Prostate gland (tissue), 2 donors: ENCODE results near the gene SCN5A. TPM values are rescaled to one million over a fixed set of nuclear protein-coding genes. Genes with fewer than 3 reads are reported as not detected.
"Not testable (repeated sequence)": the region's sequence is repeated elsewhere in the genome, so short reads cannot be mapped to it uniquely, and the experiment has no call there.

Experiments
- DNase-seq: peaks from one replicate; pipeline ENCODE4 v3.0.0-alpha.2; 2019; ENCODE audit warnings: low spot score
- H3K27ac ChIP-seq, 2 donors: fragments of 200-600 bp; sonication (generic); 2 replicates each; pipeline ENCODE4 v1.5.1; 2017 to 2019
- H3K27me3 ChIP-seq: fragments of 200-600 bp; sonication (generic); replicated peaks from 2 replicates; pipeline ENCODE4 v1.5.1; 2019; ENCODE audit not compliant: insufficient read depth
- H3K36me3 ChIP-seq, 2 donors: fragments of 200-600 bp; sonication (generic); 1 replicate in 1 of 2; 2 replicates in 1 of 2; pipeline versions ENCODE4 v1.5.1 to v1.8.1; 2017 to 2019
- H3K4me1 ChIP-seq: fragments of 200-600 bp; sonication (generic); replicated peaks from 2 replicates; pipeline ENCODE4 v1.5.1; 2019
- H3K4me3 ChIP-seq, 2 donors: fragments of 200-600 bp; sonication (generic); 2 replicates each; pipeline ENCODE4 v1.5.1; 2017 to 2019
- H3K9me3 ChIP-seq: fragments of 200-600 bp; sonication (generic); 2 replicates; pipeline ENCODE4 v1.5.1; 2017
- POLR2A ChIP-seq: fragments of 450-650 bp; IDR thresholded peaks from one replicate; pipeline ENCODE4 v1.6.1; 2016; ENCODE audit warnings: antibody characterized with exemption, mild to moderate bottlenecking
- POLR2AphosphoS5 ChIP-seq: sonication (generic); formaldehyde crosslinking; IDR thresholded peaks from one replicate; pipeline ENCODE4 v1.6.1; 2017; ENCODE audit warnings: antibody characterized with exemption
- WGBS: methylation state at CpG from one replicate; pipeline ENCODE4 v1.1.5; 2018; 5-methylcytosine and 5-hydroxymethylcytosine counted together
- intact Hi-C: fragments of 100-400 bp; cut with DNase I; formaldehyde crosslinking; loops from one replicate; pipeline ENCODE4 v1.14.2; 2022
- total RNA-seq, 2 donors: library from RNA; depleted of rRNA; stranded (reverse); fragments of >200 nt; gene quantifications; one replicate each; pipeline ENCODE4 v1.1.0, GENCODE V29; 2016
- TF ChIP-seq, protein P1 (sequence below), 4 experiments: fragments of 200-600 bp in 2 of 4; fragments of 450-650 bp in 2 of 4; sonication (generic) in 2 of 4; IDR thresholded peaks; 1 replicate in 3 of 4; 2 replicates in 1 of 4; pipeline ENCODE4 v1.5.1; 2016 to 2019; ENCODE audit warnings: antibody characterized with exemption in 4 of 4, mild to moderate bottlenecking in 2 of 4, moderate library complexity in 2 of 4

The SCN5A gene
- total RNA-seq, 2 donors from 2014 or later, result 0.23 to 1.5 TPM

DNA sequence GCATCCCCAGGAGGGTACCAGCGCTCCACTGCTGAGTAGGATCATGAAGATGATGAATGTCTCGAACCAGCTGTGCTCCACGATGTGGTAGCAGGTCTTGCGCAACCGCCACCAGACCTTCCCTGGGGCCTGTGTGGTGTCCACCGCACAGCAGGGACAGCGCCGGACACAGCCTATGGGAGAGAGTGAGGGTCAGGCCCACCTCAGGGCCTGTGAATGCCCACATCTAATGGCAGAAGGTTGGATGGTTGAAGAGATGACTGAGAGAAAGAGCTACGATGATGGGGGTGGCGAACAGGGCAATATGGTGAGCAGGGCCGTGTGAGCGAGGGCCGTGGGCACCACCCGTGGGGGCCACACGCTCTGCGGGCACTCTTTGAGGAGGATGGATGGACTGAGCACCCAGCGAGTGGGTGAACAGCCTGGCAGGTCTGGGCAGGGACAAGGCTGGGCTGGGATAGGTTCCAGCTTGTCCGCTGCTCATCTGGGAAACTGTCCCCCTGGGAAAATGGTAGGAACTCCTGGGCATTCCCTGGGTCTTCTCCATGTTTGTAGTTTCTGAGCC lies 74.1 kb downstream of the SCN5A start:
- intact Hi-C loops, result no loop called here
- no peaks in the 10 kb centered on the region for H3K4me1 ChIP-seq
- H3K9me3 ChIP-seq, result no peaks in the 10 kb centered on the region
- TF ChIP-seq, protein P1, sequence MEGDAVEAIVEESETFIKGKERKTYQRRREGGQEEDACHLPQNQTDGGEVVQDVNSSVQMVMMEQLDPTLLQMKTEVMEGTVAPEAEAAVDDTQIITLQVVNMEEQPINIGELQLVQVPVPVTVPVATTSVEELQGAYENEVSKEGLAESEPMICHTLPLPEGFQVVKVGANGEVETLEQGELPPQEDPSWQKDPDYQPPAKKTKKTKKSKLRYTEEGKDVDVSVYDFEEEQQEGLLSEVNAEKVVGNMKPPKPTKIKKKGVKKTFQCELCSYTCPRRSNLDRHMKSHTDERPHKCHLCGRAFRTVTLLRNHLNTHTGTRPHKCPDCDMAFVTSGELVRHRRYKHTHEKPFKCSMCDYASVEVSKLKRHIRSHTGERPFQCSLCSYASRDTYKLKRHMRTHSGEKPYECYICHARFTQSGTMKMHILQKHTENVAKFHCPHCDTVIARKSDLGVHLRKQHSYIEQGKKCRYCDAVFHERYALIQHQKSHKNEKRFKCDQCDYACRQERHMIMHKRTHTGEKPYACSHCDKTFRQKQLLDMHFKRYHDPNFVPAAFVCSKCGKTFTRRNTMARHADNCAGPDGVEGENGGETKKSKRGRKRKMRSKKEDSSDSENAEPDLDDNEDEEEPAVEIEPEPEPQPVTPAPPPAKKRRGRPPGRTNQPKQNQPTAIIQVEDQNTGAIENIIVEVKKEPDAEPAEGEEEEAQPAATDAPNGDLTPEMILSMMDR (IDR thresholded peaks at IDR 0.05), result no peak
- no peak for TF ChIP-seq POLR2AphosphoS5
- no peak for TF ChIP-seq POLR2A
- no peaks in the 10 kb centered on the region for H3K36me3 ChIP-seq
- no peaks in the 10 kb centered on the region for H3K27me3 ChIP-seq
- no peak for DNase-seq
- no peak overlapping the region for H3K4me3 ChIP-seq
- no peak overlapping the region for H3K27ac ChIP-seq
- WGBS, result 87% methylated on average over 18 of the region's 18 CpGs

DNA sequence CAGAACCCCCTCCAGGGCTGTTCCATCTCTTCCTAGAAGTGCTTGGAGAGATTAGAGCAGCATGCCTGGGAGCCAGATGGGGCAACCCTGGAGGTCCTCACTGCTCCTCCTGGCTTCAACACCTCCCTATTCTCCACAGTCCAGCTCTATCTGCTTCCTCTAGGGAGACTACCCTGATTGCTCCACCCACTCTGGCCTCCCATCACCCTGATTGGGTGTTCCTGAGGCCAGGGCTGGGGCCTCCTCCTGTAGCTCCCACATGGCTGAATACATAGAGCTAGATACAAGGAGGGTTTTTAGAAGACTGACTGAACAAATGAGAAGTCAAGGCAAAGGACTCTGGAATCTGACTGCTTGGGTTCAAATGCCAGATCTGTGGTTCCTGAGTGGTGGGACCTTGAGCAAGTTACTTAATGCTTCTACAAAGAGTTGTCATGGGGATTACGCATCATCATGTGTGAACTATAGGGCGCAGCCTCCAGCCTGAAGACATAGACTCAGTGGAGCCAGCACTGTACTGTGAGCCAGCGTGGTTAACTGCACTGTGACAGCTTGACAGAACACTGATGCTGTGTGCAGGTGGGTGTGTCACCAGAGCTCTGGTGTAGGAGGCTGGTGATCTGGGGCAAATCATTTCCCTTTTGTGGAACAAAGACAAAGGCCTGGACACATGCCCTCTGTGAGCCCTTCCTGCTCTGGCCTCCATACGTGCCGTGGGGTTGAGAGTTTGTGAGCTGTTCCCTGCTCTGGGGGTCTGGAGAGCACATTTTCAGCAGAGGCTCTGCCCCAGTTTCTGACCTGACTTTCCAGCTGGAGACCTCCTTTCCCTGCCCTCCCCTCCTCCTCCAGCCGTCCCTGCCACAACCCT lies 74.8 kb downstream of the SCN5A start:
- H3K36me3 ChIP-seq, result no peaks in the 10 kb centered on the region
- no peak overlapping the region for H3K27ac ChIP-seq
- H3K9me3 ChIP-seq, result no peaks in the 10 kb centered on the region
- H3K27me3 ChIP-seq, result no peaks in the 10 kb centered on the region
- H3K4me1 ChIP-seq, result no peaks in the 10 kb centered on the region
- H3K4me3 ChIP-seq, result no peak overlapping the region
- intact Hi-C loops, result no loop called here
- TF ChIP-seq POLR2AphosphoS5 (no peak), POLR2A (no peak)
- TF ChIP-seq, protein P1 (IDR thresholded peaks at IDR 0.05), result no peak
- DNase-seq, result no peak
- 84% methylated on average over 6 of the region's 6 CpGs for WGBS

DNA sequence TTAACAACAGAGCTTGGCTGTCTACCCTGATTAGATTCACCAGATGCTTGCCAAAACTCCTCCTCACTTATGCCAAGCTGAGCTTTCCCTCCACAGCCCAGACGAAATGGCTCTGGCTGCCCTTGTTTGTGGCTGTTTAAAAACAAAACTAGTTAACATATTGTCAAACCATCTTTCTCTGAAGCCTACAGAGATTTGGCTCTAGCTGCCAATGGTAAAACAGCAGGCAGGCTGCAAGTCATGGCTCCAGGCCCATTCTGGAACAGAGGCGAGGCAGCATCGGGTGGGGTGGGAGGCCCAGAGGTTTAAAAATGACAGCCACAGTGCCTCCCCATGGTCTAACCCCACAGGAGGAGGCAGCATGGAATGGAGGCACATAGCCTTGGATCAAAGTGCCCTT lies 75.9 kb downstream of the SCN5A start:
- Histone ChIP-seq H3K9me3 (no peaks in the 10 kb centered on the region), H3K4me1 (no peaks in the 10 kb centered on the region), H3K27ac (no peak overlapping the region), H3K27me3 (no peaks in the 10 kb centered on the region), H3K36me3 (no peaks in the 10 kb centered on the region), H3K4me3 (no peak overlapping the region)
- WGBS, result 55% methylated on average over 3 of the region's 3 CpGs
- DNase-seq, result no peak
- TF ChIP-seq, protein P1 (IDR thresholded peaks at IDR 0.05), result no peak
- TF ChIP-seq POLR2A (no peak), POLR2AphosphoS5 (no peak)
- intact Hi-C loops, result no loop called here

DNA sequence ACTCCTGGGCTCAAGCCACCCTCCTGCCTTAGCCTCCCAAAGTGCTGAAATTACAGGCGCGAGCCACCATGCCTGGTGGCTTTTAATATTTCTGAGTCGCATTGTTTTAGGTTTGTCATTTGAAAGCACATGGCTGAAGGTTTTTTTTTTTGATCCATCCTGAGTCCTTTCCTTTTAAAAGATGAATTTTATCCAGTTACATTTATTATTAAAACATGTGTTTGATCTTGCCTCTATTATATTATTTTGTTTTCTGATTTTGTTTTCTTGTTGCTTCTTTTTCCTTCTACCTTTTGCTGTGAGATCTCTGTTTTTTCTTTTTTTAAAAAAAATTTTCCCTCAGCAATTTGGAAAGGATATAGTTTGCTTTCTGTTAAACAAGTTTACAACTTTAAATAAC lies 76.4 kb downstream of the SCN5A start:
- no peak overlapping the region for H3K27ac ChIP-seq
- H3K36me3 ChIP-seq, result no peaks in the 10 kb centered on the region
- no peak for DNase-seq
- 95% methylated on average over 3 of the region's 3 CpGs for WGBS
- intact Hi-C loops, result no loop called here
- TF ChIP-seq, protein P1 (IDR thresholded peaks at IDR 0.05), result no peak
- no peak overlapping the region for H3K4me3 ChIP-seq
- no peaks in the 10 kb centered on the region for H3K4me1 ChIP-seq
- no peaks in the 10 kb centered on the region for H3K9me3 ChIP-seq
- H3K27me3 ChIP-seq, result no peaks in the 10 kb centered on the region

- Histone ChIP-seq H3K9me3 (no peaks in the 10 kb centered on the region), H3K27me3 (no peaks in the 10 kb centered on the region), H3K4me1 (no peaks in the 10 kb centered on the region), H3K27ac (no peak overlapping the region), H3K4me3 (no peak overlapping the region), H3K36me3 (no peaks in the 10 kb centered on the region)
- intact Hi-C loops, result no loop called here
- no peak for DNase-seq
- TF ChIP-seq, protein P1 (IDR thresholded peaks at IDR 0.05), result no peak
- TF ChIP-seq POLR2A, result no peak
- no peak for TF ChIP-seq POLR2AphosphoS5
- 92% methylated on average over 4 of the region's 4 CpGs for whole genome bisulfite sequencing
These were observed 82.0 kb downstream of the SCN5A start for GRCh38 chr3:38567498-38567897.

DNA sequence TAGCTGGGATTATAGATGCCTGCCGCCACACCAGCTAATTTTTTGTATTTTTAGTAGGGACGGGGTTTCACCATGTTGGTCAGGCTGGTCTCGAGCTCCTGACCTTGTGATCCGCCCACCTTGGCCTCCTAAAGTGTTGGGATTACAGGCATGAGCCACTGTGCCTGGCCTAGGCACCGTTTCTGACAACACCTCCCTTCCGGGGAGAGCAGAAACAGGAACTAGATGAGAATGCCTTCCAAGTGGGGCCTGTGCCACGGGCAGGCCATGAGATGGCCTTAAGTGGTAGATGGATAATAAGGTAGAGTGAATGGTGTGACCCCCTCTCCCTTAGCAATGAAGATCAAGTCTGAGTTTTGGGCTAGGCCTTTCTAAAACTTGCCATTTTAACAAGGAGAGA lies 82.7 kb downstream of the SCN5A start:
- WGBS, result 82% methylated on average over 7 of the region's 7 CpGs
- H3K27me3 ChIP-seq, intact Hi-C loops, DNase-seq, H3K4me1 ChIP-seq, H3K27ac ChIP-seq, H3K9me3 ChIP-seq, H3K4me3 ChIP-seq, H3K36me3 ChIP-seq: not testable (repeated sequence)
